Lower leg skin (tissue), 3 donors: ENCODE measurements around the gene COX6B2.

Source experiments
- CTCF ChIP-seq, 3 donors: fragments of 450-650 bp; IDR thresholded peaks; one replicate each; pipeline ENCODE4 v1.5.1; 2016; ENCODE audit warnings: antibody characterized with exemption in 3 of 3, mild to moderate bottlenecking in 3 of 3, moderate library complexity in 2 of 3
- POLR2A ChIP-seq, 2 donors: fragments of 450-650 bp; IDR thresholded peaks; one replicate each; pipeline ENCODE4 v1.6.1; 2016 to 2017; ENCODE audit warnings: antibody characterized with exemption in 2 of 2, mild to moderate bottlenecking in 1 of 2, moderate library complexity in 1 of 2

GRCh38 chr19:55385724-55386492, 31.4 kb upstream of the COX6B2 start, which contains the start of gene RPL28:
- TF ChIP-seq CTCF (IDR thresholded peaks at IDR 0.05) (no peak), POLR2A (IDR thresholded peaks at IDR 0.05) (peak in 1 of 2 donors; percentile 93)
